Measurements from ENCODE around the gene TBC1D2B. TPM values are rescaled to one million over a fixed set of nuclear protein-coding genes. Genes with fewer than 3 reads are reported as not detected.

TBC1D2B gene
- total and polyA plus RNA-seq, 2 of the 4 experiments (the other 2 are of a cell fraction): 17.7 to 28.3 TPM

- H2AK9ac ChIP-seq (replicated peaks; ENCODE audit: low read depth, low read length, poor library complexity): no peak overlapping the region
- no peaks in the 10 kb centered on the region; the same call in 1 of the 2 replicates for H3K4me1 ChIP-seq (ENCODE audit: control insufficient read depth, insufficient read depth, low read length)
- H3K27ac ChIP-seq (ENCODE audit: insufficient read depth, low read length): no peak overlapping the region
- H2BK15ac ChIP-seq (ENCODE audit: low read depth, low read length): no peak overlapping the region
- no peak overlapping the region for H3K9ac ChIP-seq (ENCODE audit: low read depth, low read length)
- H4K8ac ChIP-seq (ENCODE audit: low read depth in 2 of 2, low read length in 2 of 2): no peak overlapping the region
- no peaks in the 10 kb centered on the region for H3K79me1 ChIP-seq (ENCODE audit: low read depth in 1 of 2, low read length in 2 of 2)
- no peak overlapping the region for H3K56ac ChIP-seq (ENCODE audit: extremely low read depth, insufficient read depth, low read length)
- in situ Hi-C loops (cut with MboI; ENCODE audit: low sequenced_read_pairs): no loop called here
- H4K20me1 ChIP-seq (ENCODE audit: insufficient read depth, low read length): no peaks in the 10 kb centered on the region
- H3K9me3 ChIP-seq (ENCODE audit: control insufficient read depth, insufficient read depth, low read length): no peaks in the 10 kb centered on the region
- 100% methylated on average over 1 of the region's 5 CpGs; no CpG with 5 or more reads in 1 of the 2 experiments for WGBS, 2 experiments (ENCODE audit: extremely low coverage in 2 of 2, insufficient read length in 1 of 2)
- H3K14ac ChIP-seq (replicated peaks; ENCODE audit: low read depth, low read length): no peak overlapping the region
- no peak overlapping the region for H2BK20ac ChIP-seq (ENCODE audit: low read depth, low read length)
- TF ChIP-seq SMC3 (IDR thresholded peaks at IDR 0.05; ENCODE audit: low read depth, low read length): no peak
- TF ChIP-seq MAFK (IDR thresholded peaks at IDR 0.05; ENCODE audit: low read depth, low read length): no peak
- TF ChIP-seq, protein P1, sequence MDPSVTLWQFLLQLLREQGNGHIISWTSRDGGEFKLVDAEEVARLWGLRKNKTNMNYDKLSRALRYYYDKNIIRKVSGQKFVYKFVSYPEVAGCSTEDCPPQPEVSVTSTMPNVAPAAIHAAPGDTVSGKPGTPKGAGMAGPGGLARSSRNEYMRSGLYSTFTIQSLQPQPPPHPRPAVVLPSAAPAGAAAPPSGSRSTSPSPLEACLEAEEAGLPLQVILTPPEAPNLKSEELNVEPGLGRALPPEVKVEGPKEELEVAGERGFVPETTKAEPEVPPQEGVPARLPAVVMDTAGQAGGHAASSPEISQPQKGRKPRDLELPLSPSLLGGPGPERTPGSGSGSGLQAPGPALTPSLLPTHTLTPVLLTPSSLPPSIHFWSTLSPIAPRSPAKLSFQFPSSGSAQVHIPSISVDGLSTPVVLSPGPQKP (IDR thresholded peaks at IDR 0.05; ENCODE audit: borderline replicate concordance, low read depth, low read length): no peak
- no peak for TF ChIP-seq CTCF (conservative IDR thresholded peaks at IDR 0.05; ENCODE audit: low read depth, low read length)
- TF ChIP-seq RCOR1 (IDR thresholded peaks at IDR 0.05; ENCODE audit: insufficient replicate concordance, low read length): no peak
- TF ChIP-seq FOS (IDR thresholded peaks at IDR 0.05; ENCODE audit: low read depth, low read length): no peak
- TF ChIP-seq BHLHE40 (IDR thresholded peaks at IDR 0.05; ENCODE audit: low read depth, low read length): no peak
- TF ChIP-seq POLR2A (IDR thresholded peaks at IDR 0.05; ENCODE audit: low read depth, low read length): no peak
- no peak for TF ChIP-seq CHD1 (IDR thresholded peaks at IDR 0.05; ENCODE audit: low read depth, low read length)
- no peak for TF ChIP-seq NFE2L2 (IDR thresholded peaks at IDR 0.05; ENCODE audit: low read depth, low read length)
- TF ChIP-seq MAZ (IDR thresholded peaks at IDR 0.05; ENCODE audit: borderline replicate concordance, low read depth, low read length): no peak
- no peak for TF ChIP-seq CEBPB (IDR thresholded peaks at IDR 0.05; ENCODE audit: low read depth, low read length)
- no peak for TF ChIP-seq RAD21 (IDR thresholded peaks at IDR 0.05; ENCODE audit: low read length)
- no peak for TF ChIP-seq RFX5 (IDR thresholded peaks at IDR 0.05; ENCODE audit: low read depth, low read length)
- TF ChIP-seq, protein P2, sequence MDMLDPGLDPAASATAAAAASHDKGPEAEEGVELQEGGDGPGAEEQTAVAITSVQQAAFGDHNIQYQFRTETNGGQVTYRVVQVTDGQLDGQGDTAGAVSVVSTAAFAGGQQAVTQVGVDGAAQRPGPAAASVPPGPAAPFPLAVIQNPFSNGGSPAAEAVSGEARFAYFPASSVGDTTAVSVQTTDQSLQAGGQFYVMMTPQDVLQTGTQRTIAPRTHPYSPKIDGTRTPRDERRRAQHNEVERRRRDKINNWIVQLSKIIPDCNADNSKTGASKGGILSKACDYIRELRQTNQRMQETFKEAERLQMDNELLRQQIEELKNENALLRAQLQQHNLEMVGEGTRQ (IDR thresholded peaks at IDR 0.05; ENCODE audit: low read depth, low read length): no peak
- no peak for TF ChIP-seq MXI1 (IDR thresholded peaks at IDR 0.05; ENCODE audit: borderline replicate concordance, low read depth, low read length)
- CTCF ChIA-PET: interaction anchor here (0.7 to 0.8 kb wide), 2 partner anchors 13 to 26 kb away, joined by 3 to 4 read pairs; no protein-coding TSS in a partner anchor
- H4K91ac ChIP-seq (ENCODE audit: insufficient read depth, low read depth, low read length): no peak overlapping the region
- no peaks in the 10 kb centered on the region for H3K9me1 ChIP-seq (ENCODE audit: insufficient read depth, low read length)
- DNase-seq (no peak), ATAC-seq (ENCODE audit: low read depth) (no peak)
- dilution Hi-C loops (cut with HindIII; ENCODE audit: low sequenced_read_pairs, unreplicated experiment): no loop called here
- H2AK5ac ChIP-seq (ENCODE audit: low read depth, low read length): no peak overlapping the region
- H2AFZ ChIP-seq (replicated peaks; ENCODE audit: low read length, poor library complexity): no peak overlapping the region
- H3K36me3 ChIP-seq (ENCODE audit: control insufficient read depth, insufficient read depth, low read length): no peaks in the 10 kb centered on the region
- no TSS peak for BruUV-seq (replicated peaks)
- H2BK5ac ChIP-seq (ENCODE audit: low read depth, low read length, poor library complexity, severe bottlenecking): no peak overlapping the region
- no peak overlapping the region for H2BK120ac ChIP-seq (ENCODE audit: low read depth, low read length)
- no peak overlapping the region for H3K18ac ChIP-seq (ENCODE audit: low read depth, low read length)
- H3K4me2 ChIP-seq (ENCODE audit: low read depth, low read length): no peak overlapping the region
- no peak overlapping the region for H3K4me3 ChIP-seq (ENCODE audit: insufficient read depth, low read depth, low read length)
- POLR2A ChIA-PET (ENCODE audit: unreplicated experiment): no interaction called here
- H3K4ac ChIP-seq (ENCODE audit: low read depth, low read length): no peak overlapping the region
- intact Hi-C loops (cut with micrococcal nuclease): no loop called here
- peaks cover 19% of the 10 kb centered on the region for H3K27me3 ChIP-seq (ENCODE audit: control insufficient read depth, insufficient read depth, low read length)
- no peak overlapping the region for H3K23ac ChIP-seq (ENCODE audit: low read depth, low read length)
- H4K5ac ChIP-seq (ENCODE audit: low read depth, low read length): no peak overlapping the region
Observed at GRCh38 chr15:78101423-78102105, 24.1 kb upstream of the TBC1D2B start.

Measured in IMR-90 (cell line).